GM21528 (cell line): ENCODE data around the gene TMUB1.

ENCODE experiments used
- ATAC-seq: cut with Tn5 transposase; IDR thresholded peaks from one replicate; pipeline ENCODE4 v1.9.1; 2021; ENCODE audit warnings: mild to moderate bottlenecking, moderate library complexity; ENCODE audit not compliant: unreplicated experiment, low FRiP score

TMUB1 gene

DNA sequence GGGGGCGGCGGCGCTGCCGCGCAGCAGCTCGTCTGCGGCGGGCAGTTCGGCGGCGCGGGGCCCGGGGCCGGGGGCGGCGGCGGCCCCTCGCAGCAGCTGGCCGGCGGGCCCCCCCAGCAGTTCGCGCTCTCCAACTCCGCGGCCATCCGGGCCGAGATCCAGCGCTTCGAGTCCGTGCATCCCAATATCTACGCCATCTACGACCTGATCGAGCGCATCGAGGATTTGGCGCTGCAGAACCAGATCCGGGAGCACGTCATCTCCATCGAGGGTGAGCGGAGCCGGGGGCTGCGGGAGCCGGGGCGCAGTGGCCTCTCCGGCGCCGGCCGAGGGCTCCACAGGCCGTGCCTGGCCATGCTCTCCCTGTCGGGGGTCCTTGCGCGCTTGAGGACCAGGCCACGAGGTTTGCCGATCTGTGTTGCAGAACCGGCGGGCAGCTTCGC, 3.5 kb upstream of the TMUB1 start:
- ATAC-seq: no peak

DNA sequence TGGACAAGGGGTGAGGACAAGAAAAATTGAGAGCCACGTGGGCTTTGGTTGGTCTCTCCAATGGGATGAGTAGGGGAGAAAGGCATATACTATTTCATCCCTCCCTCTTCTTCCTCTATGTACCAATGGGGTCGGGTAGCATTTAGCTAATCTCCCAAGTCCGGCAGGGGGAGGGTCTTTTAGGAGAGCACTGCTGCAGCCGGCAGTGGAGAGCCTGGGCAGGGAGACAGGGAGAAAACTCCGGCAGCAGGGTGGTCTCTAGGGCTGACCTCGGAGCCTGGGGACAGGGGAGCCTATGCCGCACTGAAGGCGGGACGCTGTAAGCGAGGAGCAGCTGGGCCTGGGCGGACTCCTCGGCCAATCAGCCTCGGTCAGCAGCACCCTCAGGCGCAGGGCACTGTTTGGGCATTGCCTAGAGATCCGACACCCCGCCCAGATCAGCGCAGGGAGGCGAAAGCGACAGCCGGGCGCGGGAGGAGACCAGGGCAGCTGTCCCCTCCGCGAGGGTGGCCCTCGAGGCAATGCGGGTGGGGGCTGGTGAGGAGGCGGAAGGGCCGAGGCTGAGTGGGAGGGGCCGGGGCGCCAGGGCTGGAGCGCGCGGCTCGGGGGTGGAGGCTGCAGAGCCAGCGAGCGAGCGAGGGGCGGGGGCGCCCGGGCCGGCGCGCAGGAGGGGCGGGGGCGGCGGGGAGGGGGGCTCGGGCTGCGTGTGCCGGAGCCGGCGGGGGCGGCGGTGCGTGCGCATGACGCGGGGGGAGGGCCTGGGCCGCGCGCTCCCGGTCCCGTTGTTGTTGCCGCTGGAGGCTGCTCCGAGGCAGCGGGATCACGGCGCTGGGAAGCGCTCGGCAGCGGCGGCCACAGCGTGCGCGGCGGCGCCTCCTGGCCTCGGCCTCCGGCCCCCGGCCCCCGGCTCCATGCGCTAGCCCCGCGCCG, 2.7 kb upstream of the TMUB1 start, which contains the start of gene AGAP3:
Gene AGAP3, plus strand, starts transcription at position 785 of the 930 bp plus-strand sequence. CDS start 267 bp downstream, outside the sequence.
- ATAC-seq: peak; percentile 34

DNA sequence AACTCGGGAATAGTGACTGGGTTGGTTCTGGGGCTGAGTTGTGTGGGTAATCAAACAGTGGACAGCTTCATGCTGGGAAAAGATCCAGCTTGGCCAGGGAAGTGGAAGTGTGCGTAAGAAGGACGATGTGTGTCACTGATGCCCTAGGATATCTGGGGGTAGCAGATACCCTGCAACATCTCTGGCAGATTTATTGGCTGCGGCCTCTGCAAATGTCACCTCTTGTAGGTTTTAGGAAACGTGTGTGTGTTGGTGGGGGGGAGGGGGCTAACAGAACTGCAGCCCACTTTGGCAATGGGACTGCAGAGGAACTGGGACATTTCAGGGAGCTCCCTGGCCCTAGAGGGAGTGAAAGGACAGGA, 2.0 kb upstream of the TMUB1 start:
- ATAC-seq: no peak

DNA sequence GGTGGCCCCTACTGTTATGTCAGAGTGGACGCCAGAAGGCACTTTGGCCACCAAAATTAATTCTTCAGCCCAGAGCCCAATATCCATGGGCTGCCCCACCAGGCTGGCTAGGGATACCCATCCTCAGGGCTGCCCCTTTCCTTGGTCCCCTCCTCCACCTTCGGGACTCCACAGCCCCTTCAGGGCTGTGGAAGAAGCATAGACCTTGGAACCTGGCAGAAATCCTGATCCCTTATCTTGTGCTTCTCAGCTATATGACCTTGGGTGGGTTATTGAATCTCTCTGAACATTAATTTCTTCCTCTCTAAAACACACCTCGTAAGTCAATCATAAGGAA, 499 bp upstream of the TMUB1 start:
- no peak for ATAC-seq

DNA sequence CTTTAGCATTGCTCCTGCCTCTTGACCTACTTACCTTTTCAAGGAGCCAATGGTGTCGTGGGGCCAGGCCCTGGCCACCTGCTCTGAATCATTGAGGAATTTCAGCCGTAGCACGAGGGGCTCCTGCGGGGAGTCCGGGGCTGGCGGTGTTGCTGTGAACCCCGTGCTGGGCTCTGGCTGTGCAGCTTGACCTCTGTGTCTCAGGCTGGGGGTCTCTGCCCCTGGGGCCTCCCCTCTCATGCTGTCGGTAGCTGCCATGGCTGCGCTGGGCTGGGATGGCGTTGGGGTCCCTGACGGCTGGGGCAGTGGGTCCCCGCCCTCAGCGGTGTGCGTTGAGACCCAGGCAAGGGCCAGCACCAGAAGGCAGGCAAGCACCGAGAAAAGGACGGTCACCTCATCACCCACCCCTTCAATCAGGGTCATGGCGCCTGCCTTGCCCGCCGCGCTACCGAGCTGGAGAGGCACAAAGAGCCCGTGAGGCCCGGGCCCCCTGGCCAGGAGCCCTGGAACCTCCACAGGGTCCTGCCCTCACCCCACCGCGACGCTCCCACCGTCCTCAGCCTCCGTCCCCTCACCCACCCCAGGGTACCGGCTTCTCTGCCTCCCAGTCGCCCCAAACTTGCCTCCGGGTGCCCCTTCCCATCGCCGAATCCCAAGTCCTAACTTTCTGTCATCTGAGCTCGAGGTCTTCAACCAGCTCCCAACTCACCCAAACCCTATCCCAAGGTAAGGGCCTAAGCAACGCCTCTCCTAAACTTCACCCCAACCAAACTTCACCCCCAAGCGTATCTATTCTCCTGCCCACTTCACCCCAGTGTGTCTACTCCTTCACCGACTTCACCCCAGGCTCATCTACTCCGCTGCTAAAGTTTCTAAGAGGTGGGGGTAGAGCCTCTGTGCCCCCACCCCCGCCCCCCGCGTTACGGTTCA, 887 bp downstream of the TMUB1 start:
- no peak for ATAC-seq

DNA sequence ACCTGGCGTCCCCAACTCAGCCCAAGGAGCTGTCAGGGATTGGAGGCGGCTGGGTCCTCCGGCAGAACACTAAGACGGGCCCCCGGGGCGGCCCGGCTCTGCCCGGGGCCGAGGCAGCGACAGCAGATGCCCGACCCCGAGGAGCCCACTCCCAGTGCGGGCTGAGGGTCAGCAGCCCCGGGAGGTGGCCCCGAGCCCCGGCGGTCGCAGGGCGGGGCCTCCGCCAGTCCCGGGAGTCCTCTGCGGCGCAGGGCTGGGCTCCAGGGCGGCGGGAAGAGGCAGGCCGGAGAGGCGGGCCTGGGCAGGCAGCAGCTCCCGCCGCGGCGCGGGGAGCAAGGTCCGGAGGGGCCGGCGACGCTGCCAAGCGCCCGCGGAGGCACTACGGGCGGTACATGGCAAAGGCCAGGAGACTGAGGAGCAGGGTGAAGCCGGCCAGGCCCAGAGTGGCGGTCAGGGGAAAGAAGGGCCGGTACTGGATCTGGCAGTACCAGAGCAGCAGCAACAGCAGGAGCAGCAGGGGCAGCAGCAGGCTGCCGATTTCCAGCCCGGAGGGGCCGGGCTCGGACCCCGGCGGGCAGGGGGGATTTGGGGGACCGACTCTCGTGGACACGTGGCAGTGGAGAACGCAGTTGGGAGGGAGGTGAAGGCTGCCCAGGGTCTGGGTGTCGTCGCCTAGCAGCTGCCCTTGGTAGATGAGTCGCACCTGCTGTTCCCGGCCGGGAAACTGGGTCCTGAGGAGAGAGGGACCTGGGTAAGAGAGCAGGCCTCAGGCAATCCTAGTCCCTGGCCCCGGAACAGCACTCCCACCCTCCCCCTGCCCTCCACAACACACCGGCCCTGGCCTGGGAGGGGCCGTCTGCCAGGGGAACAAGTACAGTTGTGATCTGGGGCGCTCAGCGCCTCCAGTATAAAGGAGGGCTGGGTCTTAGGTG, 1.9 kb downstream of the TMUB1 start:
- ATAC-seq: no peak

DNA sequence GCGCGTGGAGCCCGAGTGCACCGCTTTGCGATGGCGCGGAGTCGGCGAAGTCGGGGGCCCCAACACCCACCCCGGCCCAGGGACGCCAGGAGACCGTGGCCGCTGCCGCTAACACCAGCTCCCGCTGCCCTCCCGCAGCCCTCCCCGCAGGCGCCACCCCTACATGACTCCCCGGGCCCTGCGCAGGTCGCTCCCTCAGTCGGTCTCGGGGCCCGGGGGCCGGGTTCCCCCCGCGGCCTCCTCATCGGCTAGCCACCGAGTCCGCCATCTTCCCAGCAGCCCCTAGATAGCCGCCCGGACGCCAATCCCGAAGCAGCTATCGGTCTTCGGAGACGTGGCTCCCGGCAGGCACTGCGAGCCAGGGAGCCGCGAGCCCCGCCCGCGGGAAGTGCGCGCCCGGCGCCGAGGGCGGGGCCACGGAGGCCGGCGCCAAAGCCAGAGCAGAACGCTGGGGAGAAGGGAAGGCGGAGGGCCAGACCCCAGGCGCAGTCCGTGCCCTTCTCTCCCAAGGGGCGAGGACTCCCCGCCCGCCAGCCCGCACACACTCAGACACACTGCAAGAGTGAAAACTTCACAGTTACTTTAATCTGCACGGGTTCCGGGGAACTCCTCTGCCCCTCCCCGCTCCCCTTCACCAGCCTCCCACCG, 2.6 kb downstream of the TMUB1 start, which contains the start of gene FASTK:
Gene FASTK, minus strand, starts transcription at position 288 of the 648 bp plus-strand sequence. Its CDS starts 43 bp downstream, at position 245.
- ATAC-seq: peak; percentile 75

DNA sequence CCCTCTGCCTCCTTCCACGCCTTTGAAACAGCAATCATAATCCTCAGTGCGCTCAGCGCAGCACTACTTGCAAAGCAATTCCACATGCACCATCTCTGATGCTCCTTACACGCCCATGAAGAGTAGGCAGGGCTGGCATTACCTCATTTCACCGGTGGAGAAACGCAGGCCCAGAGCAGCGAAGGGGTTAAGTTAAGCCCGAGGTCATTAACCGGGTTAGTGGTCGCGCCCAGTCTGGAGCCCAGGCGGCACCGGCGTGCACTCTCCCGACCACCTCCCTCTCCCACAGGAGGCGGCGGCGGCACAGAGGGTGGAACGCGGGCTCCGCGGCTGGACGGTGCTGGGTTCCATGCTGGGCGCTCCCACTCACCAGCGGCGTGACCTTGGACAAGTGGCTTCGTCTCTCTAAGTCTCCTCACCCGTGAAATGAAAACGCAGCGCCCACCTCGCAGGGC, 3.2 kb downstream of the TMUB1 start:
- peak; percentile 2 for ATAC-seq

DNA sequence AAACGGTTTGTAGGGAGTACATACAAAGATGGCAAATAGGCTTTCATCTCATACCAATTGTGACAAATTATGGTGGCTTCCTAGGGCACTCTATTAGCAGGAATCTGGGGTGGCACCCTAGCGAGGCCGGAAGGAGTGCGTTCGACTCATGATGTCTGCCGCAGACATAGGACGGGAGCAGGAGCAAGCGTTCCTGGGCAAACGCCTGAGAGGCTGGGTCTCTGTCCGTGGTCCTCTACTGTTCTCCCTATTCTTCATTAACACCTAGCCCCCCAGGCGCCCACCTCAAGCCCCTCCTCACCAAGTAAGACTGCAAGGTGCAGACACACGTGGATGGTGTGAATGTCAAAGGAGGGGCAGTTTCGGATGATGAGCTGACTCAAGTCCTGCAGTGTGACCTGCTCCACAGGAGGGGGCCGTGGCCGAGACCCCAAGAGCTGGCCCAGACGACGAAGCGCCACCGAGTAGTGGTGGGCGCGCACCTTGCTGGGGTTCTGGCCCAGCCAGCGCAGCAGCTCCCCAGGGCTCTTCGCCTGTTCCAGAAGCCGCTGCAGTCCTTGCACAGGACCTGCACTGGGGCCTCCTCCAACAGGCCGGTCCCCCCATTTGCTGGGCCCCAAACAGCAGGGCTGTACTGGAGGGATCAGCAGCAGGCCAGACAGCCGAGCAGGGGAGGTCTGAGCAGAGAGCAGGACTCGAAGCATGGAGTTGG, 3.9 kb downstream of the TMUB1 start:
- ATAC-seq: no peak

DNA sequence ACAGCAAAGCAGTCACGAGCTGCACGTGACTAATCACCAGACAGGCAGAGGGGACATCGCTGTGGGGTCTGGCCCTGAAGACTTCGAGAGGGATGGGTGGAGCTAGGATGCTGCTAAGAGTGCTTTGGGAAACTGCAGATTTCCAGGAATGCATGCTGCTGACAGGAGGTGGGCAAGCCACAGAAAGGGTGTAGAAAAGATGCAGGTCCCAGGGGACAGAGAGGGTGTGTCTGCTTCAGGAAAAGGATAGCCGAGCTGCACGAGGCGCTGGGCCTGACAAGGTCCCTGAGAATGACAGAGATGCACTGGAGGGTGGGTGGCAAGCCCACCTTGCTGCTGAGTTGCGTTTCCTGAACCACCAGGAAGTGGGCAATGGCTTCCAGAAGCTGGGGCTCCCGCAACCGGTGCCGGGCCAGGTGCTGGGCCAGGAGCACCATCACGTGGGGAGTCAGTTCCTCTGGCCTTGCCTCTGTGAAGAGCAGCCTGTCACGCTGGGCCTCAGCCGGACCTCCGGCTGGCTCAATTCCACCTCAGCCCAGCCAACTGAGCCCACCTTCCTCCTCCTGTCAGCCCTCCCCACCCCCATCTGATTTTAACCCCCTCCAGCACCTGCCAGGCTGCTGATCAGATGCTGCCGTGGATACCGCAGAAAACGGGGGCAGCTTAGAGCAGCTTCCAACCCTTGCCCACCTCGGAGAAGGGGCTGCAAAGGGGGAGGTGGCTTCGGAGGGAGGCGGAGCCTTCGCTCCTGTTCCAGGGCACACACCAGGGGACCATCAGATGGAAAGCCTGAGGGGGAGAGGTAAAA, 4.9 kb downstream of the TMUB1 start:
- ATAC-seq: no peak

DNA sequence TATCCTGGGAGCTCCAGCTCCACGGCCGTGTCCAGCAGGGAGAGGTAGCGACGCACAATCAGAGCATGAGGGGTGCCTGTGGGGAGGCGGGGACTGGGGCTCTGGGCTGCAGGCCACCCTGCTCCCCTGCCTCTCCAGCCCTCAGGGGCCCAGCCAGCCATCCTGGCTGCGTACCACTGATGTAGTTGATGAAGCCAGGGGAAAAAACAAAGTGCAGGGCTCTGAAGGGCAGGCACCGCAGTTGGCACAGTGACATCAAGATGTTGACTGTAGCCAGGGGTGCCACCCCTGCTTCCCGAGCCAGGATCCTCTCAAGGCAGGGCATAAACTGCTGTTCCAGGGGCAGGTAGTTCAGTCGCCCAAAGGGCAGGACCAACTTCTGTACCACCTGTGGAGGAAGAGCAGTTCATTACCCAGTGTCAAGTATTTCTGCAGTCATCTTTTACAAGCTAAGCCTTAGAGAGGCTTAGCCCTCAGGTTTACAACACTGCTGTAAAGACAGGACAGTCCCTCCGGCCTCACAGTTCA, 5.5 kb downstream of the TMUB1 start:
- ATAC-seq: no peak

DNA sequence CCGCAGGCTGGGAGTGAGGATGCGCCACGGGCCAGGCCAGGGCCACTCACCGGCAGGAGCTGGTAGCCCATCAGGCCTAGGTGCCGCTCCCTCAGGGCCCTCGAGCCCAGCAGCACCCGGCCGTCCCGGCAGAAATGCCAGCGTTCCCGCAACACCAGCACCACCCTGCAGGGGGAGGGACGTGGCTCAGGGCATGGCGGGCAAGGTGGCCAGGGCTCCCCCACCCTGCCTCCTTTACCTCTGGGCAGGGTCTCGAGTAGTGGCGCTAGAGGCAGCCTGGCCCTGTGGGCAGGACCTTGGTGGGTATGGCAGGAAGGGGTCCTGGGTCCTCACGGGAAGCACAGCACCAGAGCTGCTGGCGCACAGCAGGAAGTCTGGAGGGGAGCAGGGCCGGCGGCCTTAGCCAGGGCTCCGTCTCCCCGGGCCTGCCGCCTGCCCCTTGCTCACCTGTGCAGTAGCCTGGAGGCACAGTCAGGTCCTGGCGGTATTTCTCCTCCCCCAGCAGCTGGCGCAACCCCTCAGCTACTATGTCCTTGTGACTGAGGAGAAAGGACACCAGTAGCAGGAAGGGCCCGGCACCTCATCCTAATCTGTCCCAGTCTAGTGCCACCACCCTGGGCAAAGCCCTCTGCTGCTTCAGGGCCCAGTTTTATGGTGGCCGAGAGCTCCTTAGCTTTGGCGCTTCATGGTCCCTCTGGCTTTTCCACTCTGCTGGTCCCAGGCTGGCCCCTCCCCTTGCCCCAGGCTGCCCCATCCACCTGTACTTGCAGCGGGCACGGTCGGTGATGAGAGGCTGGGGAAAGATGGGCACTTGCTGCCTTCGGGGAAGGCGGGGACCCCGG, 6.2 kb downstream of the TMUB1 start:
- no peak for ATAC-seq

DNA sequence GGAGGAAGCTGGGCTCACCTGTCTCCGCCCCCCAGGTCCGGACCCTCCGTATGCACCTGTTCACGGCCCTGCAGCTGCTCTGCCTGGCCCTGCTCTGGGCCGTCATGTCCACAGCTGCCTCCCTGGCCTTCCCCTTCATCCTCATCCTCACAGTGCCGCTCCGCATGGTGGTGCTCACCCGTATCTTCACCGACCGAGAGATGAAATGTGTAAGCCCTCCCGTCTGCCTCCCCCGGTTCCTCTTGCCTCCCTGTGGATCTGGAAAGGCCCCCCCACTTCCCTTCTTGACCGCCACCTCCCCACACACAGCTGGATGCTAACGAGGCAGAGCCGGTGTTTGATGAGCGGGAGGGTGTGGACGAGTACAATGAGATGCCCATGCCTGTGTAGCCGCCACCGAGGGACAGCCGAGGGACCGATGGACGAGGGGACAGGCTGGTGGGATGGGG, 7.3 kb downstream of the TMUB1 start:
- no peak for ATAC-seq

DNA sequence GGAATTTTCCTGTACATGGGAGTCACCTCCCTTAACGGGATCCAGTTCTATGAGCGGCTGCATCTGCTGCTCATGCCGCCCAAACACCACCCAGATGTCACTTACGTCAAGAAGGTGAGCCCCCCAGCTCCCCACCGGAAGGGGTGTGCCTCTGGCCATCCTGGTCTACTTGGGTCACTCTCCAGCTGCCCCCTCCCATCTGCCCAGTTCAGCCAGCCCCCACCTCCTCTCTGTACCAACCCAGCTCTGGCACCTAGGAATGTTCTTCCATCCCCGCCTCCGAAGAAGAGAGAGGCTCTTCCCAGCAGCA, 7.7 kb downstream of the TMUB1 start:
- ATAC-seq: no peak

DNA sequence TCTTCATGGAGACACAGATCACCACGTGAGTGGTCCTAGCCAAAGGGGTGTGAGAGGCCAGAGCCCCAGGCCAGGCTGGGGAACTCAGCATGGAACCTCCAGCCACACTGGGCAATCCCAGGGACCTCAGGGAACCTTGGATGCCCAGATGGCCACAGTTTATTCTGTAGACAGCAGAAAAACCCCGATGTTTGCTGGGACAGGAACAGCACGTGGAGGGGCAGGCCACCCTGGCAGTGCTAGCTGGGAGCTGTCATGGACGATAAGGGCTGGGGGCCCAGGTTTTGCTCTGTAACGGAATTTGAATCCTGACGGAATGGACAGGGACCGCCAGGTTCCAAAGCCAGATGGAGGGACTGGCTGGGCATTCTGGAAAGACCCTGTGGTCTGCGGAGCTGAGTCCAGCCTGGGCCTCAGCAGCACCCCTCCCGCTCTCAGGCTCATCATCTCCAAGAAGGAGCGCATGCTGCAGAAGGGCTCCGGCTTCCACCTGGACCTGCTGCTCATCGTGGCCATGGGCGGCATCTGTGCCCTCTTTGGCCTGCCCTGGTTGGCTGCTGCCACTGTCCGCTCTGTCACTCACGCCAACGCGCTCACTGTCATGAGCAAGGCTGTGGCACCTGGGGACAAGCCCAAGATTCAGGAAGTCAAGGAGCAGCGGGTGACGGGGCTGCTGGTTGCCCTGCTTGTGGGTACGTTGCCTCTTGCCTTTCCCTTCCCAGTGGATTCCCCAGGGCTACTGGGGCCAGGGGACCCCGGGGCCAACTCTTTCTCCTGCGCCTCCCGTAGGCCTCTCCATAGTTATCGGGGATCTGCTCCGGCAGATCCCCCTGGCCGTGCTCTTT, 8.3 kb downstream of the TMUB1 start:
- ATAC-seq: no peak

DNA sequence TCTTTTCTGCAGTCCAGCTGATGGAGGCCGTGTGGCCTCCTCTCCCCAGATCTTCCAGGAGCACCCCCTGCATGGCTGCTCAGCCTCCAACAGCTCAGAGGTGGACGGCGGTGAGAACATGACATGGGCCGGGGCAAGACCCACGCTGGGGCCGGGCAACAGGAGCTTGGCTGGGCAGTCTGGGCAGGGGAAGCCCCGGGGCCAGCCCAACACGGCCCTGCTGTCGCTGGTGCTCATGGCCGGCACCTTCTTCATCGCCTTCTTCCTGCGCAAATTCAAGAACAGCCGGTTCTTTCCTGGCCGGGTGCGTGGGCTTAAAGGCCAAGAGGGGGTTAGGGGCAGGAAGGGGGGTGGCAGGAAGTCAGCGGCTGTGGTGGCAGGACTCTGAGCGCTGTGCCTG, 9.3 kb downstream of the TMUB1 start:
- ATAC-seq: no peak
